ENCODE results near the gene IL15RA. TPM values are rescaled to one million over a fixed set of nuclear protein-coding genes. Genes with fewer than 3 reads are reported as not detected.

The IL15RA gene
- total RNA-seq, 1 donor from 2014 or later: 0.40 TPM

DNA sequence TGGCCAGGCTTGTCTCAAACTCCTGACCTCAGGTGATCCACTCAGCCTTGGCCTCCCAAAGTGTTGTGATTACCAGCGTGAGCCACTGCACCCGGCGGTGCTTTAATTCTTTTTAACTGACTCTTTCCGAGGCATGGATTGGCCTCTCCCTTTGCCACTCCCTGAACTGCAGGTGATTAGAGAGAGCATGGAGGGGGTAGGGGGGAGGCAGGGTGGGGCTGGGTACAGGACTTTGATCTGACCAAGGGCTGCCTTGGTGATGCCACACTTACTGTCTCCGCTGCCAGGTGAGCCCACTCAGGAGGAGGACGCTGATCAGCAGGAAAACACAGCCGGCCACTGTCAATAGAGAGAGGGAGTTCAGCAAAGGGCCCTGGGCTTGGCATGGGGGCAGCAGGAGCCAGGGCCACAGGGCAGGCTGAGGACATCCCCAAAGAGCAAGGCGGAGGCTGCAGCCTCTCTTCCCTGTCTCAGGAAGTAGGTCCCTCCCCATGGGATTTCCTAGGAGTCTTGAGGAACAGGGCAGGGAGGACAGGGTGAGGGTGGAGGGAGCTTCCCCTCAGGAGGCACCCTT, 40.5 kb upstream of the IL15RA start:
- TF ChIP-seq, protein P1, sequence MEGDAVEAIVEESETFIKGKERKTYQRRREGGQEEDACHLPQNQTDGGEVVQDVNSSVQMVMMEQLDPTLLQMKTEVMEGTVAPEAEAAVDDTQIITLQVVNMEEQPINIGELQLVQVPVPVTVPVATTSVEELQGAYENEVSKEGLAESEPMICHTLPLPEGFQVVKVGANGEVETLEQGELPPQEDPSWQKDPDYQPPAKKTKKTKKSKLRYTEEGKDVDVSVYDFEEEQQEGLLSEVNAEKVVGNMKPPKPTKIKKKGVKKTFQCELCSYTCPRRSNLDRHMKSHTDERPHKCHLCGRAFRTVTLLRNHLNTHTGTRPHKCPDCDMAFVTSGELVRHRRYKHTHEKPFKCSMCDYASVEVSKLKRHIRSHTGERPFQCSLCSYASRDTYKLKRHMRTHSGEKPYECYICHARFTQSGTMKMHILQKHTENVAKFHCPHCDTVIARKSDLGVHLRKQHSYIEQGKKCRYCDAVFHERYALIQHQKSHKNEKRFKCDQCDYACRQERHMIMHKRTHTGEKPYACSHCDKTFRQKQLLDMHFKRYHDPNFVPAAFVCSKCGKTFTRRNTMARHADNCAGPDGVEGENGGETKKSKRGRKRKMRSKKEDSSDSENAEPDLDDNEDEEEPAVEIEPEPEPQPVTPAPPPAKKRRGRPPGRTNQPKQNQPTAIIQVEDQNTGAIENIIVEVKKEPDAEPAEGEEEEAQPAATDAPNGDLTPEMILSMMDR (IDR thresholded peaks at IDR 0.05): no peak
- Mint-ChIP-seq H3K36me3 (ENCODE audit: unreplicated experiment) (no peaks in the 10 kb centered on the region), H3K9me3 (ENCODE audit: unreplicated experiment) (peaks cover 7% of the 10 kb centered on the region), H3K4me3 (ENCODE audit: unreplicated experiment) (no peak overlapping the region), H3K27me3 (ENCODE audit: unreplicated experiment) (peaks cover 27% of the 10 kb centered on the region), H3K4me1 (ENCODE audit: unreplicated experiment) (no peaks in the 10 kb centered on the region), H3K27ac (ENCODE audit: unreplicated experiment) (no peak overlapping the region)
- DNase-seq (ENCODE audit: extremely low spot score, unreplicated experiment): no peak

DNA sequence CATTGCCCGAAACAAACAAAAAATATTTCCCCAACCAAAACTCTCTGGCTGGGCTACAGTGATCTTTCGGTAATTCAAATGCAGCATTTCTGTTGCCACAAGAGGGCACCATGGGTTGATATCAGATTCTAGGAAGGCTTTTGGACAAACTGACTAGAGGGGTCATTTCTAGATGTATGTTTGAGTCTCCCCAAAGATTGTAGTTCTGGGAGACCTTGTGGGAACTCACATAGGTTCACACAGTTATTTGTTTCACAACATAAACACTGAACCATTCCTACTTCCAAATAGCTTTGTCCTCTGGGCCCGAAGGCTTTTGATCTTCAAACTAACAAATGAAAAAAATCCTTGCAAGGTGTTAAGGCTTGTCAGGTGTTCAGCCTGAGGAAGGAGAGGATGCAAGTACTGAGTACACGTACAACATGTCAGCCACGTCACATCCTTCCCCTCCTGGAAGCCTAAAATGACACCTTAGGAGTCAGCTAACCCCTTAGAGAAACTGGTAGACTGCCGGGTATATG, 37.0 kb upstream of the IL15RA start:
- Mint-ChIP-seq H3K27me3 (ENCODE audit: unreplicated experiment) (peaks cover 42% of the 10 kb centered on the region), H3K36me3 (ENCODE audit: unreplicated experiment) (no peaks in the 10 kb centered on the region), H3K27ac (ENCODE audit: unreplicated experiment) (no peak overlapping the region), H3K4me3 (ENCODE audit: unreplicated experiment) (no peak overlapping the region), H3K4me1 (ENCODE audit: unreplicated experiment) (no peaks in the 10 kb centered on the region), H3K9me3 (ENCODE audit: unreplicated experiment) (peaks cover 6% of the 10 kb centered on the region)
- no peak for DNase-seq (ENCODE audit: extremely low spot score, unreplicated experiment)
- TF ChIP-seq, protein P1 (IDR thresholded peaks at IDR 0.05): peak; percentile 75

DNA sequence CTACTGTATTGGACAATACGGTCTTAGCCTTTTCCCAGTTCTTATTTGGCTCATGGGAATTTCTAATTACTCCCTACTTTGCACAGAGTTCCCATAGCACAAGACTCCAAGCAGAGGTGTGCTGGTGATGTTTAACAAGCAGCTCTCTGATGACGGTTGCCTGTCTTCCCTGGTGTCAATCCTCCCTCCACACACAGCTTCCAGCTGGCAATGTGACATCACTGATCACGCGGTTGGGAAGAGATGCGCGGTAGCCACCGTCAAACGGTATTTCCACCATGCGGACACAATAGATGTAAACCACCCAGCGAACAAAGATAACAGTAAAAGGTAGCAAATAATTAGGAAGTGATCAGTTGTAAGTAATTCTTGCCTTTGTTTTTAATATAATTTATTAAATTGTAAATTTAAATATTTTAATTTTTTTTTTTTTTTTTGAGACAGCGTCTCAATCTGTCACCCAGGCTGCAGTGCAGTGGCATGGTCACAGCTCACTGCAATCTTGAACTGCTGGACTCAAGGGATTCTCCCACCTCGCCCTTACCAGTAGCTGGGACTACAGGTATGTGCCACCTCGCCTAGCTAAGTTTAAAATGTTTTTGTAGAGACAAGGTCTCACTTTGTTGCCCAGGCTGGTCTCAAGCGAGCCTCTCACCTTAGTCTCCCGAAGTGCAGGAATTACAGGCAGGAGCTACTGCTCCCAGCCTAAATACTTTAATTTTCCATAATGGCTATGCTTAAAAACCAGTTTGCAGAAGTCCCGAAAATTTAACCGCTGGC, 36.3 kb upstream of the IL15RA start:
- Mint-ChIP-seq H3K27ac (ENCODE audit: unreplicated experiment) (no peak overlapping the region), H3K36me3 (ENCODE audit: unreplicated experiment) (no peaks in the 10 kb centered on the region), H3K4me3 (ENCODE audit: unreplicated experiment) (no peak overlapping the region), H3K27me3 (ENCODE audit: unreplicated experiment) (peaks cover 45% of the 10 kb centered on the region), H3K9me3 (ENCODE audit: unreplicated experiment) (no peaks in the 10 kb centered on the region), H3K4me1 (ENCODE audit: unreplicated experiment) (no peaks in the 10 kb centered on the region)
- TF ChIP-seq, protein P1 (IDR thresholded peaks at IDR 0.05): no peak
- DNase-seq (ENCODE audit: extremely low spot score, unreplicated experiment): no peak

DNA sequence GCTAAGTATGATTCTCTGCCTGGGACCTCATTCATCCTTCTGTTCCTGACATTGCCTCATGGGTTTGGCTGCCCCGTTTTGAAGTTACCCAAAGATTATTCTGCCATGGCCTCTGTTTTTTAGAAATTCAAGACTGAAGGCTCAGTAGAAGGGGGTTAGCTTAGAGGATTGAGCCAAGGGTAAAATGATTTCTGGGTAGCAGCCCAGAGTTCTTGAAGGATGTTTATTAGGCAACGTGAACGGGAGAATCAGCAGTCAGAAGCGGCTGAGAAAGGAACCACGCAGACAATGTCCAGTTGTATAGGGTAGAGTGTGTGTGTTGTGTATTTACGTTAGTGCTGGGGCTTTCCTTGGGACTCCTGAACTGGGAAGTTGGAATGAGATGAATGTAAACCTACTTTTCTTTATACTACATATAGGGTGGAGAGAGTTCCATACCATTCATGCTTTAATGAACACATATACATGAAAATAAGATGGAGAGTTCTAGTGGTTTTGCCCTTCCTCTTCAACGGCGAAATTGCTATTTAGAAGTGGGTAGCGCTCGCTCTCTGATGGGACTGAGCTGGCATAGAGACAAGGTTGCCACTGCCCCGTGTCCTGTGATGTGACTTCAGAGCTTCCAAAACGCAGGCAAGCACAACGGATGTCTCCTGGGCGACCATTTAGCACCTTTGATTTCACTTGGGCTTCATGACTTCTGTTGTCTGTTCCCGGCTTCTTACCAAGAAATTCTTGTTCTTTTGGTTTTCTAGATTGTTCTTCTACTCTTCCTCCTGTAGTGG, 35.0 kb upstream of the IL15RA start:
- Mint-ChIP-seq H3K9me3 (ENCODE audit: unreplicated experiment) (peaks cover under 1% of the 10 kb centered on the region), H3K27me3 (ENCODE audit: unreplicated experiment) (peaks cover 45% of the 10 kb centered on the region), H3K4me1 (ENCODE audit: unreplicated experiment) (no peaks in the 10 kb centered on the region), H3K36me3 (ENCODE audit: unreplicated experiment) (no peaks in the 10 kb centered on the region), H3K4me3 (ENCODE audit: unreplicated experiment) (no peak overlapping the region), H3K27ac (ENCODE audit: unreplicated experiment) (no peak overlapping the region)
- TF ChIP-seq, protein P1 (IDR thresholded peaks at IDR 0.05): no peak
- no peak for DNase-seq (ENCODE audit: extremely low spot score, unreplicated experiment)
